ENCODE measurements around the gene SGTA.
"Not testable (repeated sequence)": the region's sequence is repeated elsewhere in the genome, so short reads cannot be mapped to it uniquely, and the experiment has no call there.

The SGTA gene, protein sequence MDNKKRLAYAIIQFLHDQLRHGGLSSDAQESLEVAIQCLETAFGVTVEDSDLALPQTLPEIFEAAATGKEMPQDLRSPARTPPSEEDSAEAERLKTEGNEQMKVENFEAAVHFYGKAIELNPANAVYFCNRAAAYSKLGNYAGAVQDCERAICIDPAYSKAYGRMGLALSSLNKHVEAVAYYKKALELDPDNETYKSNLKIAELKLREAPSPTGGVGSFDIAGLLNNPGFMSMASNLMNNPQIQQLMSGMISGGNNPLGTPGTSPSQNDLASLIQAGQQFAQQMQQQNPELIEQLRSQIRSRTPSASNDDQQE

DNA sequence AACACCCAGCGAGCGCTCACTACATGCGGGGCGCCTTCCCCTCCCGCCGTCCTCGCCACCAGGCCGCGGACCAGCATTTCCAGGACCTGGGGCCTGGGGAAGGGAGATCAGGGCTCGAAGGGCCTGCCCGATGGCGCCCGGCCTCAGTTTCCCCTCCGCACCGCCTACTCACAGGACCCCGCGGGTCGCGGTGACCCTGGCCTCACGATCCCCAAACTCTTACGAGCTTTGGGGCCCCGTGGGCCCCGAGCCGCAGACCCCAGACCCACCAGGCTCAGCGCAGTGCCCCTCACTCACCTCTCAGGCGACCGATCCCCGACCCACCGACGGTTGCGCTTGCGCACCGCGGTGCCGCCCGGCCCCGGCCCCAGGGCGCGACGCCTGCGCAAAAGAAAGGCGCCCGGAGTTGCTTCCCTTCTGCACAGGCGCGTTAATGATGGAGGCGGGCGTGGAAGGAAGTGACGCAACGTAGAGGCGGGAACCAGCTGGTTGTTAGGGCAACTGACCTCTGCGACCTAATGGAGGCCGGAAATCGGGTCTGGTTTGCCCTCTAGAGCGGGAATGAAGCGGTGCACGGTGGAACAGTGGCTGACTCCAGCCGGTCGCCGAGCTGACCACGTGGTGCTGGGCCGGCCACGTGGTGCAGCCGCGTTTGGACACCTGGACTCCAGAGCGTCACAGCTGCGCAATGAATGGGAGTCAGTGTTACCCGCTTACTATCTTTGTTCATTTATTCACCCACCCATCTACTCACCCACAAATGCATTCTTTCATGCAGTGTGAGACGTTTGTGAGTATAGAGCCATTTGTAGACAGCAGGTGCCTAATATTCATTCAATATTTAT is at the start of gene SGTA:
Gene SGTA (minus strand): TSS at position 338 of the 845 bp plus-strand sequence. CDS start 14,205 bp downstream, outside the sequence.
- Histone ChIP-seq H3K27ac (ENCODE audit: low read depth, low read length) (peak within 1 kb of the TSS; percentile 73), H3K27me3 (ENCODE audit: control insufficient read depth, insufficient read depth, low read length) (no peaks in the 10 kb centered on the region), H3K4me3 (ENCODE audit: low read depth, low read length) (peak within 1 kb of the TSS; percentile 96), H3K4me1 (ENCODE audit: control insufficient read depth, insufficient read depth, low read length) (no peaks in the 10 kb centered on the region), H3K9me3 (ENCODE audit: control insufficient read depth, insufficient read depth, low read length) (no peaks in the 10 kb centered on the region), H3K36me3 (ENCODE audit: control insufficient read depth, insufficient read depth, low read length) (peaks cover 16% of the 10 kb centered on the region), H3K9ac (ENCODE audit: low read depth, low read length) (peak within 1 kb of the TSS; percentile 83)

DNA sequence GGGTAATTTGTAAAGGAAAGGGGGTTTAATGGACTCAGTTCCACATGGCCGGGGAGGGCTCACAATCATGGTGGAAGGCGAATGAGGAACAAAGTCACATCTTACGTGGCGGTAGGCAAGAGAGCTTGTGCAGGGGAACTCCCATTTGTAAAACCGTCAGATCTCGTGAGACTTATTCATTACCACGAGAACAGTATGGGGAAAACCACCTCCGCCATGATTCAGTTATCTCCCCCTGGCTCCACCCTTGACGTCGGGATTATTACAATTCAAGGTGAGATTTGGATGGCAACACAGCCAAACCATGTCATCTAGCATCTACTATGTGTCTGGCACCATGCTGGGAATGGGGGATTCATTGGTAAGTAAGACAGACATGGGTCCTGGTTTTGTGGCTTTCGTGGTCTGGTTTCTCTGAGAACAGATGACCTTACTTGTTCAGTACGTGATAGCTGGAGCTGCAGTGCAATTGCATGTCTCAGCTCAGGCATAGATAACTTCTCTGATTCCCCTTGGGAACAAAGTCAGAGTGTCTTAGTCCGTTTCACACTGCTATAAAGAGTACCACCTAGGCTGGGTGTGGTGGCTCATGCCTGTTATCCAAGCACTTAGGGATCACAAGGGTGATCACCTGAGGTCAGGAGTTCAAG is 44.9 kb upstream of the SGTA start:
- Histone ChIP-seq H3K4me1 (ENCODE audit: control insufficient read depth, insufficient read depth, low read length) (no peaks in the 10 kb centered on the region), H3K4me3 (ENCODE audit: low read depth, low read length) (no peak overlapping the region), H3K27me3 (ENCODE audit: control insufficient read depth, insufficient read depth, low read length) (no peaks in the 10 kb centered on the region), H3K27ac (ENCODE audit: low read depth, low read length) (no peak overlapping the region), H3K36me3 (ENCODE audit: control insufficient read depth, insufficient read depth, low read length) (peaks cover 5% of the 10 kb centered on the region; the same call in 1 of the 2 replicates), H3K9me3 (ENCODE audit: control insufficient read depth, insufficient read depth, low read length) (peaks cover 39% of the 10 kb centered on the region), H3K9ac (ENCODE audit: low read depth, low read length) (no peak overlapping the region)

DNA sequence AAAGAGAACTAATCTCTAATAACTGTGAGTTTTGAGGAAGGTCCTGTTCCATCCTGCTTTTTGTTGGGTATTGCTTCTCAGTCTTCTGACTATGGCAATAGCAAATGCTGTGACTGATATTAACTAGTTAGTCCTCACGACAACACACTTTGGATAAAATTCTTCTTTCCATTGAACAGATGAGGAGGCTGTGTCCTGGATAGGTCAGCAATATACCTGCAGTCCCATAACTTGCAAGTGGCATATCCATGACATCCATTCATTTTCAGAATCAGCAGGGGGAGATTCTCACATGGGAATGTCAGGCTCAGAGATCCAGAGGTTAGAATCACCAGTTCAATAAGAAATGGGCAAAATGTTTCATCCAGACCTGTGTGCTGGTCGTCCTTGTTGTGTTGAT is 43.9 kb upstream of the SGTA start:
- peaks cover 30% of the 10 kb centered on the region for H3K9me3 ChIP-seq (ENCODE audit: control insufficient read depth, insufficient read depth, low read length)
- 0 out of 2 replicates have a peak, but pooled peaks cover 5% of the 10 kb centered on the region for H3K36me3 ChIP-seq (ENCODE audit: control insufficient read depth, insufficient read depth, low read length)
- H3K4me3 ChIP-seq (ENCODE audit: low read depth, low read length) = no peak overlapping the region
- H3K9ac ChIP-seq (ENCODE audit: low read depth, low read length) = no peak overlapping the region
- H3K27me3 ChIP-seq (ENCODE audit: control insufficient read depth, insufficient read depth, low read length) = no peaks in the 10 kb centered on the region
- no peak overlapping the region for H3K27ac ChIP-seq (ENCODE audit: low read depth, low read length)
- no peaks in the 10 kb centered on the region for H3K4me1 ChIP-seq (ENCODE audit: control insufficient read depth, insufficient read depth, low read length)

DNA sequence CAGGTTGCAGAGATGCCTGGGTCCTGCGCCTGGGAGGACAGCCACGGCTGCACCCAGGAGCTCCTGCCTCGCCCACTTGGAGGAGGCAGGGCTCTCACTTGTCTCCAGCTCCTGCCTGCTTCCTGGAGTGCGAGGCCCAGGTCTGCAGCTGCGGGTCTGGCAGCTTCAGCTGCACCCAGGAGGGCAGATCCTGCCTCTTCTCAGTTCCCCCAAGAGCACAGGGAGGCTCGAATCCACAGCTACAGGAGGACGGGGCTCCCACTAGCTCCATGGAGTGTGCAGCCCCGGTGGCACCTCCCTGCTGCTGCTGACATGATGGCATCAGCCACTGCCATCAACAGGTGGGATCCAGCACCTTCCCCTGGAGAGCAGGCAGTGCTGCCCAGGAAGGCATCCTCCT is 41.1 kb upstream of the SGTA start:
- H3K36me3 ChIP-seq (ENCODE audit: control insufficient read depth, insufficient read depth, low read length) = 0 out of 2 replicates have a peak, but pooled peaks cover 5% of the 10 kb centered on the region
- no peaks in the 10 kb centered on the region for H3K4me1 ChIP-seq (ENCODE audit: control insufficient read depth, insufficient read depth, low read length)
- H3K27ac ChIP-seq (ENCODE audit: low read depth, low read length) = no peak overlapping the region
- no peak overlapping the region for H3K4me3 ChIP-seq (ENCODE audit: low read depth, low read length)
- no peaks in the 10 kb centered on the region for H3K27me3 ChIP-seq (ENCODE audit: control insufficient read depth, insufficient read depth, low read length)
- H3K9ac ChIP-seq (ENCODE audit: low read depth, low read length) = no peak overlapping the region
- H3K9me3 ChIP-seq (ENCODE audit: control insufficient read depth, insufficient read depth, low read length) = peaks cover 20% of the 10 kb centered on the region

DNA sequence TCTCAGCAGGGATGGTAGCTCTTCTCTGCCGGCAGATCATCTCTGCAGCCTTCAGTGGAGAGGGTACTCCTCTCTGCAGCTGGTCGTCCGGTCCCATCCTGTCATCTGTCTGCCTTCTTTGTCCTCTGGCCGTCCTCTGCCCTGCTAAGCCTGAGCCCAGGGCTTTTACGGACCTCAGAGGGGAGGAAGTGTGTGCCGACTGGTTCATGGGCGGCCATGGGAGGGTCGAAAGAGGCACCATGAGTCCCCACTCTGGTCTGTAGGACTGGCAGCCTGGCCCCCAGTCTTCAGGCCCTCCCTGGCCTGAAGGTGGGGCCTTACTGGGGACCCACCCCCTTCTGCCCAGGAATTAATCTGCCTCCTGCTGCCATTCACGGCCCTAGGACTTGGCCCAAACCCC is 40.6 kb upstream of the SGTA start:
- H3K9ac ChIP-seq (ENCODE audit: low read depth, low read length) = no peak overlapping the region
- H3K36me3 ChIP-seq (ENCODE audit: control insufficient read depth, insufficient read depth, low read length) = 0 out of 2 replicates have a peak, but pooled peaks cover 5% of the 10 kb centered on the region
- no peaks in the 10 kb centered on the region for H3K4me1 ChIP-seq (ENCODE audit: control insufficient read depth, insufficient read depth, low read length)
- H3K9me3 ChIP-seq (ENCODE audit: control insufficient read depth, insufficient read depth, low read length) = peaks cover 17% of the 10 kb centered on the region
- no peak overlapping the region for H3K27ac ChIP-seq (ENCODE audit: low read depth, low read length)
- no peak overlapping the region for H3K4me3 ChIP-seq (ENCODE audit: low read depth, low read length)
- no peaks in the 10 kb centered on the region for H3K27me3 ChIP-seq (ENCODE audit: control insufficient read depth, insufficient read depth, low read length)

DNA sequence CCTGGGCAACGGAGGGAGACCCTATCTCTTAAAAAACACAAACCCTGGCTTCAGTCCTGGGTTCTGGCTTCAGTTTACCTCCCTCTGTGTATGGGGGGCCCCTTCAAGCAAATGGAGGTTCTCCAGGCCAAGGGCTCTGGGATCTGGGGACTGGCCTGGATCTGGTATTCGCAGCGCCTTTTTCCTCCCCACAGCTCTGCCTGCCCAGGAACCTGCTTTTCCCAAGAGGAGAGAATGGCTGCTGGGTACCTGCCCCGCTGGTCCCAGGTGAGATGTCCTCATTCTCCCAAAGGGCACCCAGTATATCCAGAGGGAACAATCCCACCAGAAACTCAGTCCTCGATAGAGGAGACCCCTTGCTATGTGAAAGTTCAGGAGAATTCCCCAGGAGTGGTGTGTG is 39.8 kb upstream of the SGTA start:
- Histone ChIP-seq H3K9me3 (ENCODE audit: control insufficient read depth, insufficient read depth, low read length) (peaks cover 10% of the 10 kb centered on the region), H3K36me3 (ENCODE audit: control insufficient read depth, insufficient read depth, low read length) (0 out of 2 replicates have a peak, but pooled peaks cover 5% of the 10 kb centered on the region), H3K27ac (ENCODE audit: low read depth, low read length) (no peak overlapping the region), H3K9ac (ENCODE audit: low read depth, low read length) (no peak overlapping the region), H3K4me3 (ENCODE audit: low read depth, low read length) (no peak overlapping the region), H3K4me1 (ENCODE audit: control insufficient read depth, insufficient read depth, low read length) (no peaks in the 10 kb centered on the region), H3K27me3 (ENCODE audit: control insufficient read depth, insufficient read depth, low read length) (no peaks in the 10 kb centered on the region)

DNA sequence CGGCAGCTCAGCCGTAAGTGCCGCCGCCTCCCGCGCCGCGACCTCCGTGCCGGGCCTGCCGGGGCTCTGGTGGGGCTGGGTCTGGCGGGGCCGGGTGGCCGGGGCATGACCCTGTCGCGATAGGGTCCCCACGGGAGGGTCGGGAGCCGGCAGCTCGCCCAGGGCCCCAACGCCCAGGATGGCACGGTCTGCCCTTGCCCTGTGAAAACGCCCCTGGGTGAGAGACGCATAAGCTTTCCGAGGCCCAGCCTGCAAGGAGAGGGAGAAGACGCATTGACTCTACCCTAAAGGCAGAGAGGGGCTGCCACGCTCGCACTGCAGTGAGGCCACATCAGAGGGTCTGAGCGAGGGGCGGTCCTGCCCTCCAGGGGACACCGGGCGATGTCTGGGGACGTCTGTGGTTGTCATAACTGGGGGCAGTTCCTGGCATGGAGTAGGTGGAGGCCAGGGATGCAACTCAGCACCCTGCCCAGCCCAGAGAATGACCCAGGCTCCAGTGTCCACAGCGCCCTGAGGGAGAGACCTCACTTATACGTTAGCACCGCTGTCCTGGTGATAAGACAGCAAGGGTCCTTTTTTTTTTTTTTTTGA is 37.1 kb upstream of the SGTA start:
- no peaks in the 10 kb centered on the region for H3K9me3 ChIP-seq (ENCODE audit: control insufficient read depth, insufficient read depth, low read length)
- H3K9ac ChIP-seq (ENCODE audit: low read depth, low read length) = no peak overlapping the region; the same call in 1 of the 2 replicates
- H3K4me3 ChIP-seq (ENCODE audit: low read depth, low read length) = peak overlapping the region; percentile 65
- H3K27ac ChIP-seq (ENCODE audit: low read depth, low read length) = no peak overlapping the region
- H3K36me3 ChIP-seq (ENCODE audit: control insufficient read depth, insufficient read depth, low read length) = 0 out of 2 replicates have a peak, but pooled peaks cover 5% of the 10 kb centered on the region
- no peaks in the 10 kb centered on the region for H3K27me3 ChIP-seq (ENCODE audit: control insufficient read depth, insufficient read depth, low read length)
- no peaks in the 10 kb centered on the region for H3K4me1 ChIP-seq (ENCODE audit: control insufficient read depth, insufficient read depth, low read length)

DNA sequence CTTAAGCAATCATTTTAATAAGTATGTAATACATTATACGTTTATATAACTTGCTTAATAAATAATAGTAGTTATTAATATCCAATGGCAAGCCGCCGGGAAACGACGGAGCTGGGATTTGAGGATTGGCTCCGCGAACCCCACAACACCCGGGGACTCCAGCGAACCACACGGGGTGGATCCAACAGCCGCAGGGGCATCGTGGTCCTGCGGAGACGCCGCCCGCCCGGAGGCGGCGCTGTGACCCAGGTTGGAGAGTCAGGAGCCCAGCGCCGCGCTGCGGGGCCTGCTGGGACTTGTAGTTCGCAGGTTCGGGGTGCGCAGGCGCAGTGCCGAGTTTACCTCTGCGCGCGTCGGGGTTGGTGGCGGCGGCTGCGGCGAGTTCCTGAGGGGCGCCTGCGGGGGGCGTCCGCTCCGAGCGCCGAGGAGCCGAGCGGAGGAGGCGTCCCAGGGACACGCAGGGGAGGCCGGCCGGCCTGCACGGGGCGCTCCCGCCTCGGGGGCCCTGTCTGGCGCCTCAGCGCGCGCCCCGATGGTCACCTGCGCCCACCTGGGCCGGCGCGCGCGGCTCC is 36.6 kb upstream of the SGTA start, which contains the start of gene ZNF554:
Gene ZNF554 (plus strand): TSS at position 329 of the 572 bp plus-strand sequence. CDS start 204 bp downstream, at position 533.
- Histone ChIP-seq H3K4me3 (ENCODE audit: low read depth, low read length) (peak within 1 kb of the TSS; percentile 65), H3K27ac (ENCODE audit: low read depth, low read length) (no peak within 1 kb of the TSS), H3K9me3 (ENCODE audit: control insufficient read depth, insufficient read depth, low read length) (no peaks in the 10 kb centered on the region)

DNA sequence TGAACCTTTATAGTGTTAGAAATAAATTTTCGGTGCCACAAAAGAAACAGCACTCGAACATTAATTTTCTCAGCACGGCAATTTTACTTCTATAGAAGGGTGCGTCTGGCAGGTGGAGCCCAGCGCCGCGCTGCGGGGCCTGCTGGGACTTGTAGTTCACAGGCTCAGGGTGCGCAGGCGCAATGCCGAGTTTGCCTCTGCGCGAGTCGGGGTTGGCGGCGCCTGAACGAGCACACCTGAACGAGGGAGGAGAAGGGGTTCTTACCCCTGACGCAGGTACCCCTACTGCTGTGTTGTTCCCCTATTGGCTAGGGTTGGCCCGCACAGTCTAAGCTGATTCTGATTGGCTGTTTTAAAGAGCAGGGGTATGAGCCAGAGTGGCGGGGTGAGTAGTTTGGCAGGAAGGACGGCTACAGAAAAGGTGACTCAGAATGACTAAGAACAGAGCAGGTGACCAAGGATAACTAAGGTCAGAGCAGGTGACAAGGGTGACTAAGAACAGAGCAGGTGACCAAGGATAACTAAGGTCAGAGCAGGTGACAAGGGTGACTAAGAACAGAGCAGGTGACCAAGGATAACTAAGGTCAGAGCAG is 34.3 kb upstream of the SGTA start:
- H3K36me3 ChIP-seq (ENCODE audit: control insufficient read depth, insufficient read depth, low read length) = peaks cover 21% of the 10 kb centered on the region
- not testable (repeated sequence) for H3K4me3 ChIP-seq (ENCODE audit: low read depth, low read length); H3K9ac ChIP-seq (ENCODE audit: low read depth, low read length); H3K4me1 ChIP-seq (ENCODE audit: control insufficient read depth, insufficient read depth, low read length); H3K9me3 ChIP-seq (ENCODE audit: control insufficient read depth, insufficient read depth, low read length); H3K27me3 ChIP-seq (ENCODE audit: control insufficient read depth, insufficient read depth, low read length); H3K27ac ChIP-seq (ENCODE audit: low read depth, low read length)

More for the DNA sequence above, 36.6 kb upstream of the SGTA start, which contains the start of gene ZNF554:
- Histone ChIP-seq H3K9ac (ENCODE audit: low read depth, low read length) (no peak within 1 kb of the TSS; the same call in 1 of the 2 replicates), H3K4me1 (ENCODE audit: control insufficient read depth, insufficient read depth, low read length) (no peaks in the 10 kb centered on the region), H3K27me3 (ENCODE audit: control insufficient read depth, insufficient read depth, low read length) (no peaks in the 10 kb centered on the region), H3K36me3 (ENCODE audit: control insufficient read depth, insufficient read depth, low read length) (peaks cover 6% of the 10 kb centered on the region; the same call in 1 of the 2 replicates)

DNA sequence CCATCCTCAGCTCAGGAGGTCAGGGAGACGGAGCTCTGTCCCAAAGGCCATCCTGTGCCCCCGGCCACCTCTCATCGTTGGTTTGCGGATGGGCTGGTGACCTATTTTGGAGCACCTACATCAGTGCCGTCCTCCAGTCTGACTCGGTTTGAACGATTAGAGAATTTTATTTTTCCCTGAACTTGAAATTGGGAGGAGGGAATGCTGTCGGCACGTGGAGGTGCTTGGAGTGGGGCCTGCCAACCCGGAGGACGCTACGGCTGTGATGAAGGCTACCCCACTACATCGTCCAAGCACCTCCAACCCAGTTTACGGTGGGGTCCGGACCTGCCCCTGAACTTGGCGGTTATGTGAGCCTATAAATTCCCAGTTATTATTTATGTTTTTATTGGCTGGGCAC is 33.6 kb upstream of the SGTA start:
- H3K27me3 ChIP-seq (ENCODE audit: control insufficient read depth, insufficient read depth, low read length) = no peaks in the 10 kb centered on the region
- H3K27ac ChIP-seq (ENCODE audit: low read depth, low read length) = no peak overlapping the region
- peaks cover 28% of the 10 kb centered on the region for H3K36me3 ChIP-seq (ENCODE audit: control insufficient read depth, insufficient read depth, low read length)
- H3K9me3 ChIP-seq (ENCODE audit: control insufficient read depth, insufficient read depth, low read length) = no peaks in the 10 kb centered on the region
- H3K9ac ChIP-seq (ENCODE audit: low read depth, low read length) = no peak overlapping the region
- no peaks in the 10 kb centered on the region for H3K4me1 ChIP-seq (ENCODE audit: control insufficient read depth, insufficient read depth, low read length)
- no peak overlapping the region for H3K4me3 ChIP-seq (ENCODE audit: low read depth, low read length)

Measured in HUES48 (cell line).